BLaER1 (cell line): ENCODE results near the gene MBD3L5.
"Not testable (repeated sequence)": the region's sequence is repeated elsewhere in the genome, so short reads cannot be mapped to it uniquely, and the experiment has no call there.

ENCODE experiments used
- H3K27ac ChIP-seq: shearing (Covaris generic); formaldehyde crosslinking; 2 replicates; pipeline ENCODE4 v1.8.1; 2022
- H3K27me3 ChIP-seq: shearing (Covaris generic); formaldehyde crosslinking; 2 replicates; pipeline ENCODE4 v1.8.1; 2022
- H3K36me3 ChIP-seq: shearing (Covaris generic); formaldehyde crosslinking; 2 replicates; pipeline ENCODE4 v1.8.1; 2022
- H3K4me1 ChIP-seq: shearing (Covaris generic); formaldehyde crosslinking; 2 replicates; pipeline ENCODE4 v1.8.1; 2022
- H3K4me2 ChIP-seq: shearing (Covaris generic); formaldehyde crosslinking; 2 replicates; pipeline ENCODE4 v1.8.1; 2022
- H3K4me3 ChIP-seq: shearing (Covaris generic); formaldehyde crosslinking; 2 replicates; pipeline ENCODE4 v1.8.1; 2022
- H3K9ac ChIP-seq: shearing (Covaris generic); formaldehyde crosslinking; 2 replicates; pipeline ENCODE4 v1.8.1; 2022
- H3K9me3 ChIP-seq: shearing (Covaris generic); formaldehyde crosslinking; 2 replicates; pipeline ENCODE4 v1.8.1; 2022
- H4K20me1 ChIP-seq: shearing (Covaris generic); formaldehyde crosslinking; 2 replicates; pipeline ENCODE4 v1.8.1; 2022
- Cebpa-rat ChIP-seq: shearing (Covaris generic); IDR thresholded peaks from 2 replicates; pipeline ENCODE4 v1.8.1; 2022

MBD3L5 gene

GRCh38 chr19:7054635-7055368 lies 24.4 kb downstream of the MBD3L5 start:
- not testable (repeated sequence) for H3K4me2 ChIP-seq, H4K20me1 ChIP-seq, H3K27me3 ChIP-seq, H3K9me3 ChIP-seq, H3K9ac ChIP-seq, H3K27ac ChIP-seq, H3K4me3 ChIP-seq, H3K36me3 ChIP-seq, H3K4me1 ChIP-seq

GRCh38 chr19:7055679-7056078 lies 25.3 kb downstream of the MBD3L5 start:
- not testable (repeated sequence) for H4K20me1 ChIP-seq

GRCh38 chr19:7056371-7056770 lies 26.0 kb downstream of the MBD3L5 start:
- not testable (repeated sequence) for H3K36me3 ChIP-seq, H3K4me2 ChIP-seq, H3K4me1 ChIP-seq, H3K4me3 ChIP-seq, H4K20me1 ChIP-seq, H3K9me3 ChIP-seq, H3K27me3 ChIP-seq, H3K9ac ChIP-seq, H3K27ac ChIP-seq

More at GRCh38 chr19:7055679-7056078, 25.3 kb downstream of the MBD3L5 start:
- not testable (repeated sequence) for H3K4me1 ChIP-seq, H3K36me3 ChIP-seq, H3K9me3 ChIP-seq, H3K9ac ChIP-seq, H3K27ac ChIP-seq, H3K4me2 ChIP-seq, H3K27me3 ChIP-seq, H3K4me3 ChIP-seq

- not testable (repeated sequence) for H3K27me3 ChIP-seq, H3K4me1 ChIP-seq, H3K36me3 ChIP-seq, H3K4me3 ChIP-seq, H3K9ac ChIP-seq, H3K9me3 ChIP-seq, H3K4me2 ChIP-seq, H3K27ac ChIP-seq, H4K20me1 ChIP-seq
These were observed 28.2 kb downstream of the MBD3L5 start, which contains the start of gene MBD3L3 for GRCh38 chr19:7058576-7058975. TSS of gene MBD3L3 (minus strand) at chr19:7058676. CDS start at chr19:7058605, 71 bp downstream.

GRCh38 chr19:7059977-7060376 lies 29.6 kb downstream of the MBD3L5 start:
- not testable (repeated sequence) for H3K4me2 ChIP-seq, H3K4me1 ChIP-seq, H3K27me3 ChIP-seq, H4K20me1 ChIP-seq, H3K27ac ChIP-seq, H3K9ac ChIP-seq, H3K36me3 ChIP-seq, H3K9me3 ChIP-seq, H3K4me3 ChIP-seq

- H3K27ac ChIP-seq, result no peak overlapping the region
- H3K9me3 ChIP-seq, result peaks cover 4% of the 10 kb centered on the region; the same call in 1 of the 2 replicates
- no peak for TF ChIP-seq Cebpa-rat
- no peak overlapping the region for H3K9ac ChIP-seq
- no peaks in the 10 kb centered on the region for H3K36me3 ChIP-seq
- no peak overlapping the region for H3K4me2 ChIP-seq
- no peaks in the 10 kb centered on the region for H3K27me3 ChIP-seq
- H4K20me1 ChIP-seq, result no peaks in the 10 kb centered on the region
- no peaks in the 10 kb centered on the region for H3K4me1 ChIP-seq
- no peak overlapping the region for H3K4me3 ChIP-seq
These were observed 33.0 kb downstream of the MBD3L5 start for GRCh38 chr19:7063339-7063738.

GRCh38 chr19:7063764-7064418 lies 33.5 kb downstream of the MBD3L5 start:
- Histone ChIP-seq H3K4me2 (no peak overlapping the region), H3K9me3 (peaks cover 4% of the 10 kb centered on the region; the same call in 1 of the 2 replicates), H3K4me1 (0 out of 2 replicates have a peak, but pooled peaks cover 4% of the 10 kb centered on the region), H4K20me1 (no peaks in the 10 kb centered on the region), H3K27me3 (no peaks in the 10 kb centered on the region), H3K9ac (no peak overlapping the region), H3K36me3 (no peaks in the 10 kb centered on the region), H3K27ac (no peak overlapping the region), H3K4me3 (no peak overlapping the region)
- no peak for TF ChIP-seq Cebpa-rat

- not testable (repeated sequence) for H3K27me3 ChIP-seq, H3K27ac ChIP-seq, H3K9me3 ChIP-seq, H3K4me3 ChIP-seq, H3K4me2 ChIP-seq, H4K20me1 ChIP-seq, H3K9ac ChIP-seq
- Histone ChIP-seq H3K4me1 (peaks cover 16% of the 10 kb centered on the region), H3K36me3 (peaks cover 16% of the 10 kb centered on the region)
These were observed 36.7 kb downstream of the MBD3L5 start for GRCh38 chr19:7067122-7067521.

GRCh38 chr19:7067716-7068115 lies 37.3 kb downstream of the MBD3L5 start:
- H3K36me3 ChIP-seq, result peaks cover 22% of the 10 kb centered on the region
- peaks cover 16% of the 10 kb centered on the region for H3K4me1 ChIP-seq
- H3K9ac ChIP-seq, result no peak overlapping the region
- H3K4me3 ChIP-seq, result no peak overlapping the region
- peaks cover 4% of the 10 kb centered on the region; the same call in 1 of the 2 replicates for H3K9me3 ChIP-seq
- H3K27ac ChIP-seq, result no peak overlapping the region
- no peaks in the 10 kb centered on the region for H3K27me3 ChIP-seq
- H3K4me2 ChIP-seq, result no peak overlapping the region
- TF ChIP-seq Cebpa-rat, result no peak
- peaks cover 10% of the 10 kb centered on the region; the same call in 1 of the 2 replicates for H4K20me1 ChIP-seq

- Histone ChIP-seq H4K20me1 (peaks cover 10% of the 10 kb centered on the region; the same call in 1 of the 2 replicates), H3K27me3 (no peaks in the 10 kb centered on the region), H3K4me3 (no peak overlapping the region), H3K36me3 (peaks cover 31% of the 10 kb centered on the region), H3K9ac (no peak overlapping the region), H3K27ac (no peak overlapping the region), H3K9me3 (peaks cover 4% of the 10 kb centered on the region; the same call in 1 of the 2 replicates), H3K4me2 (peak overlapping the region; percentile 43; the same call in 1 of the 2 replicates), H3K4me1 (peaks cover 16% of the 10 kb centered on the region)
- TF ChIP-seq Cebpa-rat, result no peak
These were observed 38.2 kb downstream of the MBD3L5 start for GRCh38 chr19:7068599-7068998.
